ENCODE results near the gene KBTBD13. TPM values are rescaled to one million over a fixed set of nuclear protein-coding genes. Genes with fewer than 3 reads are reported as not detected.

KBTBD13 gene
- total and polyA plus RNA-seq, 12 donors = 0.84 to 20.5 (median 4.6) TPM

DNA sequence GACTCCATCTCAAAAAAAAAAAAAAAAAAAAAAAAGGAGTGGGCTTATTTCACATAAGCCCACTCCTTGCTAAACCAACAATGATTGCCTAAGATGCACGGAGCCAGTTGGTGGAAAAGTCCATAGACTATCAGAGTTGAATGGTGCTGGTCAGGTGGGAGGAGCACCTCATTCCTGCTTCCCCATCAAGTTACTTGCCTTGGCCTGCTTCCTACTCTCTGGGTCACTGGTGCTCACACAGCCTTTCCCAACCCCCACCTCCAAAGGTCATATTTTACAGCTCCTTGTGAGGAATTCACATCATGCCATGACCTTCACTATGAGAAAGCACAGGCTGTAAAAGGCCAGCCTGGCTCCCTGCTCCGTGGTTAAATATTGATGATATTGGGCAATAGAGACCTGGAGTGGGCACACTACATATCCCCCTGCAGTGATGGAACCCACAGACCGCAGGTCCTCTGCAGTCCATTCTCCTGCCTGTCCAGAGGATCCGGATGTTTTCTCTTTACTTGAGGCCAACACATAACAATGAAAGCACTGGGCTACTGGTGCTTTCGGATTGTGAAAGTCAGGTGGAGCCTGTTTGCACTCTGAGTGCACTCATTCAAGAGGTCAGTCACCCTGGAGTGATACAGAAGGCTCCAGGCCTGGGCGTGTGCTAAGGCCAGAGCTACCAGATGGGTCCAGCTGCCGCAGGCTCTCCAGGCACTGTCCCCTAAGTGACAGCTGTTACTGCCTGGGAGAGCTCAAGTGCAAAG lies 31.6 kb upstream of the KBTBD13 start, which contains the start of gene SLC51B:
Gene SLC51B (plus strand): TSS at position 664 of the 758 bp plus-strand sequence. CDS start 4,618 bp downstream, outside the sequence.
- TF ChIP-seq, protein P1, sequence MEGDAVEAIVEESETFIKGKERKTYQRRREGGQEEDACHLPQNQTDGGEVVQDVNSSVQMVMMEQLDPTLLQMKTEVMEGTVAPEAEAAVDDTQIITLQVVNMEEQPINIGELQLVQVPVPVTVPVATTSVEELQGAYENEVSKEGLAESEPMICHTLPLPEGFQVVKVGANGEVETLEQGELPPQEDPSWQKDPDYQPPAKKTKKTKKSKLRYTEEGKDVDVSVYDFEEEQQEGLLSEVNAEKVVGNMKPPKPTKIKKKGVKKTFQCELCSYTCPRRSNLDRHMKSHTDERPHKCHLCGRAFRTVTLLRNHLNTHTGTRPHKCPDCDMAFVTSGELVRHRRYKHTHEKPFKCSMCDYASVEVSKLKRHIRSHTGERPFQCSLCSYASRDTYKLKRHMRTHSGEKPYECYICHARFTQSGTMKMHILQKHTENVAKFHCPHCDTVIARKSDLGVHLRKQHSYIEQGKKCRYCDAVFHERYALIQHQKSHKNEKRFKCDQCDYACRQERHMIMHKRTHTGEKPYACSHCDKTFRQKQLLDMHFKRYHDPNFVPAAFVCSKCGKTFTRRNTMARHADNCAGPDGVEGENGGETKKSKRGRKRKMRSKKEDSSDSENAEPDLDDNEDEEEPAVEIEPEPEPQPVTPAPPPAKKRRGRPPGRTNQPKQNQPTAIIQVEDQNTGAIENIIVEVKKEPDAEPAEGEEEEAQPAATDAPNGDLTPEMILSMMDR (IDR thresholded peaks at IDR 0.05) = no peak
- Histone ChIP-seq H3K4me1 (peaks cover 4 to 35% (median 22%) of the 10 kb centered on the region in 9 donors), H3K27ac (peak within 1 kb of the TSS in 1 of 10 donors; percentile 19), H3K9me3 (no peaks in the 10 kb centered on the region), H3K27me3 (no peaks in the 10 kb centered on the region), H3K36me3 (no peaks in the 10 kb centered on the region), H3K4me3 (no peak within 1 kb of the TSS)
- ATAC-seq (peak; percentile 64 to 91 (median 76)), DNase-seq (peak; percentile 54 to 57)
- WGBS, 2 donors = 70 to 80% methylated on average over 7 of the region's 7 CpGs
- intact Hi-C loops (cut with DNase I) = no loop called here

- Histone ChIP-seq H3K27ac (no peak overlapping the region), H3K9me3 (no peaks in the 10 kb centered on the region), H3K36me3 (peaks cover 0 to 3% (median 0%) of the 10 kb centered on the region in 9 donors), H3K4me1 (peaks cover 4 to 38% (median 23%) of the 10 kb centered on the region in 9 donors), H3K4me3 (no peak overlapping the region), H3K27me3 (no peaks in the 10 kb centered on the region)
- DNase-seq (no peak), ATAC-seq (no peak)
- 77 to 78% methylated on average over 2 of the region's 2 CpGs for WGBS, 2 donors
- intact Hi-C loops (cut with DNase I) = no loop called here
- TF ChIP-seq, protein P1 (IDR thresholded peaks at IDR 0.05) = no peak
These were observed 28.3 kb upstream of the KBTBD13 start for GRCh38 chr15:65048241-65048640.

- Histone ChIP-seq H3K4me1 (peaks cover 4 to 36% (median 24%) of the 10 kb centered on the region in 9 donors), H3K27ac (no peak overlapping the region), H3K9me3 (no peaks in the 10 kb centered on the region), H3K4me3 (peak overlapping the region in 9 of 10 donors; percentile 13 to 50 (median 43)), H3K36me3 (peaks cover 0 to 13% (median 0%) of the 10 kb centered on the region in 9 donors), H3K27me3 (no peaks in the 10 kb centered on the region)
- 3% methylated on average over 19 of the region's 19 CpGs for WGBS, 2 donors
- peak; percentile 88 to 95 for DNase-seq
- TF ChIP-seq, protein P1 (IDR thresholded peaks at IDR 0.05) = no peak
- intact Hi-C loops (cut with DNase I) = no loop called here
- peak; percentile 84 to 95 (median 91) for ATAC-seq
These were observed 27.1 kb upstream of the KBTBD13 start for GRCh38 chr15:65049418-65049840.

DNA sequence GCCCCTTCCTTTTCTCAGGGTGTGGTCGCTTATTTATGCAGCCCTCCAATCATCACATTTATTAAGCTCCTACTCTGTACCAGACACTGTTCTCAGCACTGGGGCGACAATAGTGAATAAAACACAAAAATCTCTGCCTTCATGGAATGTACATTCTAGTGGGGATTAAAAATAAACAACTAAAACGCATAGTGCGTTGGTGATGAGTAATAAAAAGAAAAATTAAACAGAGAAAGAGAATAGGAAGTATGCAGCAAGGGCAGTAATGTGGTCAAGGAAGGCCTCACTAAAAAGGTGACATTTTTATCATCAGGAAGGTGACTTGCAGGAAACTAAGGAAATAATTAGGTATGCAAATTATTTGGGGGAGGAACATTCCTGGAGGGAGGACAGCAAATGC lies 26.3 kb upstream of the KBTBD13 start:
- ATAC-seq (no peak), DNase-seq (no peak)

More for the DNA sequence above, 26.3 kb upstream of the KBTBD13 start:
- intact Hi-C loops (cut with DNase I) = loop anchor here in 7 of 10 donors (5.0 to 10.0 kb wide), 5 partner anchors 37 to 235 kb away; partner anchors contain the start of gene PARP16 (in 1 of the 7)
- Histone ChIP-seq H3K4me3 (no peak overlapping the region), H3K9me3 (no peaks in the 10 kb centered on the region), H3K27ac (no peak overlapping the region), H3K27me3 (no peaks in the 10 kb centered on the region), H3K36me3 (peaks cover 0 to 13% (median 0%) of the 10 kb centered on the region in 9 donors), H3K4me1 (peaks cover 4 to 36% (median 25%) of the 10 kb centered on the region in 9 donors)
- TF ChIP-seq, protein P1 (IDR thresholded peaks at IDR 0.05) = no peak
- 60% methylated on average over 4 of the region's 4 CpGs for WGBS, 2 donors
